Nephron progenitor cell (in vitro differentiated cells): Measurements from ENCODE around the gene RASGRF1.

Experiments
- DNase-seq: peaks from one replicate; pipeline ENCODE4 v3.0.0; 2021
- H3K27ac Mint-ChIP-seq: 2 replicates; pipeline ENCODE4 v1.8.0; 2021; ENCODE audit warnings: mild to moderate bottlenecking, moderate library complexity, mixed read lengths
- H3K27me3 Mint-ChIP-seq: 2 replicates; pipeline ENCODE4 v1.8.0; 2021; ENCODE audit warnings: mild to moderate bottlenecking, low read depth, mixed read lengths; ENCODE audit not compliant: poor library complexity
- H3K36me3 Mint-ChIP-seq: 2 replicates; pipeline ENCODE4 v1.8.0; 2021; ENCODE audit warnings: low read depth, mixed read lengths
- H3K4me1 Mint-ChIP-seq: 2 replicates; pipeline ENCODE4 v1.8.0; 2021; ENCODE audit warnings: mixed read lengths
- H3K4me3 Mint-ChIP-seq: 2 replicates; pipeline ENCODE4 v1.8.0; 2021; ENCODE audit warnings: mild to moderate bottlenecking, moderate library complexity, mixed read lengths
- H3K9me3 Mint-ChIP-seq: 2 replicates; pipeline ENCODE4 v1.8.0; 2021; ENCODE audit warnings: mild to moderate bottlenecking, moderate library complexity, mixed read lengths
- TF ChIP-seq, protein P1 (sequence below): fragments of 200-600 bp; sonication (generic); IDR thresholded peaks from 2 replicates; pipeline ENCODE4 v1.5.0; 2021; ENCODE audit warnings: antibody characterized with exemption

Gene RASGRF1

DNA sequence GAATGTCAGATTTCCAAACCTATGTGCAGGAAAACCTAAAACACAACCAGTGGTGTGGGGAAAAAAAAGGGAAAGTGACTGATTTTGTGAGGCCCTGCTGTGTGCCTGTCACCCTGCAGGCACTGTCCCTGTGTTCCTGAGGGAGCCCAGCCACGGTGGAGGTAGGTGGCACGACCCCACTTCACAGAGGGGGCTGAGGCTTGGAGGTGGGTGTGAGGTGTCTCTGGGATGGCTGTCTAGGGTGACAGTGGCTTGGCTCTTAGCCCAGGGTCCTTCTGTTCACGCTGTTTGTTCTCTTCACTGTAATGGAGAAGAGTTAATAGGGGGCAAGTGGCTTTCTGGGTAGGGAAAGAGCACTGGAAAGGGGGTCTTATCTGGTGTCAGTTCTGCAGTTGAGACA lies 22.6 kb downstream of the RASGRF1 start:
- no peaks in the 10 kb centered on the region for H3K9me3 Mint-ChIP-seq
- TF ChIP-seq, protein P1, sequence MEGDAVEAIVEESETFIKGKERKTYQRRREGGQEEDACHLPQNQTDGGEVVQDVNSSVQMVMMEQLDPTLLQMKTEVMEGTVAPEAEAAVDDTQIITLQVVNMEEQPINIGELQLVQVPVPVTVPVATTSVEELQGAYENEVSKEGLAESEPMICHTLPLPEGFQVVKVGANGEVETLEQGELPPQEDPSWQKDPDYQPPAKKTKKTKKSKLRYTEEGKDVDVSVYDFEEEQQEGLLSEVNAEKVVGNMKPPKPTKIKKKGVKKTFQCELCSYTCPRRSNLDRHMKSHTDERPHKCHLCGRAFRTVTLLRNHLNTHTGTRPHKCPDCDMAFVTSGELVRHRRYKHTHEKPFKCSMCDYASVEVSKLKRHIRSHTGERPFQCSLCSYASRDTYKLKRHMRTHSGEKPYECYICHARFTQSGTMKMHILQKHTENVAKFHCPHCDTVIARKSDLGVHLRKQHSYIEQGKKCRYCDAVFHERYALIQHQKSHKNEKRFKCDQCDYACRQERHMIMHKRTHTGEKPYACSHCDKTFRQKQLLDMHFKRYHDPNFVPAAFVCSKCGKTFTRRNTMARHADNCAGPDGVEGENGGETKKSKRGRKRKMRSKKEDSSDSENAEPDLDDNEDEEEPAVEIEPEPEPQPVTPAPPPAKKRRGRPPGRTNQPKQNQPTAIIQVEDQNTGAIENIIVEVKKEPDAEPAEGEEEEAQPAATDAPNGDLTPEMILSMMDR: no peak
- H3K27ac Mint-ChIP-seq: peak overlapping the region; percentile 41
- H3K36me3 Mint-ChIP-seq: no peaks in the 10 kb centered on the region
- peaks cover 41% of the 10 kb centered on the region for H3K27me3 Mint-ChIP-seq
- no peak for DNase-seq
- H3K4me3 Mint-ChIP-seq: no peak overlapping the region
- no peaks in the 10 kb centered on the region for H3K4me1 Mint-ChIP-seq

DNA sequence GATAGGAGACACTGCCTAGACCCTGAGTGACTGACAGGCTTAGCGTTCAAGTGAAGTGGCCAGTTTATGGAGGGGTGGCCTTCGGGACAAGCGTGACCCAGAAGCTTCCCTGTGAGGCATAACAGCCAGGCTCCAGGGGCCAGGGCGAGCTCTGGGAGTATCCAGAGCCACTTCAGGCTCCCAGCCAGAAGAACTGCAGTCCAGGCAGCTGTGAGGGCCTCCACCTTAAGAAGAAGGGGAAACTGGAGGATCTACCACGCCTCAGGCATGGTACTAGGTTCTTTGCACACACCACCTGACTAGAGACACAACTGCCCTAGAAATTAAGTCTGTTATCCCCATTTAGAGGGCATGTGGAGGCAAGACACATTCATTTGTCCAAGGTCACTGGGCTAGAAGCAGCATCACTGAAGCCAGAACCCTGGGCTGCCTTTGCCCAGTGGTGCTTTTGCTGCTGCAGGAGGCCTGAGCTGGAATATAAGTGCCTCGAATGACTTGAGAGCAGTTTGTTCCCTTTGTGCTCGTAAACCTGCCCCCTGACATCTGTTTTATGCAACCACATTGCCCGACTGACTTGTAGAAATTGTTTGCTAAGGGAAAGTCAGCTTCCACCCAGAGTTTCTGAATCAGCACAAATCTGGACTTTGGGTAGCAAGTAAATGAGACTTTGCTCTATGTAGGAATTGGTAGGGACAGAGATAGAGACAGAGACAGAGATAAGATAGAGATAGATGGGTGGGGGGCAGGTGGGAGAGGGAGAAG lies 23.3 kb downstream of the RASGRF1 start:
- TF ChIP-seq, protein P1: no peak
- H3K27ac Mint-ChIP-seq: no peak overlapping the region
- no peaks in the 10 kb centered on the region for H3K9me3 Mint-ChIP-seq
- H3K27me3 Mint-ChIP-seq: peaks cover 38% of the 10 kb centered on the region
- no peaks in the 10 kb centered on the region for H3K4me1 Mint-ChIP-seq
- no peak overlapping the region for H3K4me3 Mint-ChIP-seq
- DNase-seq: no peak
- no peaks in the 10 kb centered on the region for H3K36me3 Mint-ChIP-seq

DNA sequence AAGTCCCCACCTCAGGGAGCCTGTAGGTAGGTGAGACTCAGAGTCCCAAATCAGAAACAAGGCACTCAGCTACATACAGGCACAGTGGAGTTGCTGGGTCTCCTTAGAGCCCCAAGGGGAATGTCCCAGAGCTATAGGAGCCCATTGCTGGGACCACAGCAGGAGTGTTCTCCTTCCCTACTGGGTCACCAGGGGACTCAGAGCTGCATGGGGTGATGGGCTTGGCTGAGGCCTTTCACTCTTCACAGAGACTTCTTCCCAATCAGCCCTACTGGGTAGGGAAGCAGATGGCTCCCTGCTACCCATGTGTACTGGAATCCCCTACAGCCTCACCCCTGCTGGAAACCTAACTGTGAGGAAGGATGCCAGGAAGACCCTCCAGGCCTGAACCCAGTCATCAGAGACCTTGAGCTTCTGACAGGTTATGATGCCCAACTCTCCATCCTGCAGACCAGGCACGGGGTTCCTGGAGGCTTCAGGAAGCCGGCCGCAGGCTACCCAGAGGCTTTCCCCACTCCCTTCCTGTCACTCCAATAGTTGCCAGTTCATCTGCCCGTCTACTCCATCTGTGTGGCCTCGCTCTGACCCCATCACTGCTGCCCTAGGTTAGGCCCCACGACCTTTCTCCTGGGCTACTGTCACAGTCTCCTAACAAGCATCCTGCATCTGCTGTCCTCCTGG lies 24.0 kb downstream of the RASGRF1 start:
- Mint-ChIP-seq H3K9me3 (no peaks in the 10 kb centered on the region), H3K4me3 (no peak overlapping the region), H3K27me3 (peaks cover 41% of the 10 kb centered on the region), H3K36me3 (no peaks in the 10 kb centered on the region), H3K4me1 (no peaks in the 10 kb centered on the region), H3K27ac (no peak overlapping the region)
- no peak for DNase-seq
- TF ChIP-seq, protein P1: no peak

DNA sequence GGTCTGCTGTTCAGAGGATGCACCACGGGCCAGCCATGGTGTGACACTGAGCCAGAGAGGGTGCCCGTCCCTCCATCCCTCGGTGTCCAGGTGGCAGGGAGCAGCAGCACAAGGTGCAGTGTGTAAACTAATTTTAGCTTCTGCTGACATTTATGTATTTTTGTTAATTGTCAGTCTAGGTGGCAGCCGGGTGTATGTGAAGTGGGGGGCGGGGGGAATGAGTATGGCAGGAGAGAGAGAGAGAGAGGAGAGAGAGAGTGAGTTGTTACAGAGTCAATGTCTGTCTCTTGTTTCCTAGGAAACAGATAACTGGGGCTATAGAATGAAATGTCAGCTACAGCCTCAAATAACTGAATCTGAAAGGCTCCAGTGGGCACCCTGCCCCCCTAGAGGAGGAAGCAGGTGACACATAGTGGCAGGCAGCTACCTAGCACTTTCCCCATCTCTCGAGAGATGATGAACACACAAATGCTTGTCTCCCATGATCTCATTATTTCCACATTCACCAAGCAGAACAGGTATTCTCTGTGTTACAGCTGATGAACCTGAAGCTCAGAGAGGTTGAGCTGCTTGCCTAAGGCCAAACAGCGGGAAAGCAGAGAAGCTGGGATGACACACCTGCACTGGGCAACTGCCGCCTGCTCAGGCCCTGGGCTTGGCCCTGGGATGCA lies 24.7 kb downstream of the RASGRF1 start:
- TF ChIP-seq, protein P1: no peak
- no peaks in the 10 kb centered on the region for H3K4me1 Mint-ChIP-seq
- H3K27ac Mint-ChIP-seq: no peak overlapping the region
- no peaks in the 10 kb centered on the region for H3K9me3 Mint-ChIP-seq
- no peak overlapping the region for H3K4me3 Mint-ChIP-seq
- no peaks in the 10 kb centered on the region for H3K36me3 Mint-ChIP-seq
- H3K27me3 Mint-ChIP-seq: peaks cover 41% of the 10 kb centered on the region
- no peak for DNase-seq

DNA sequence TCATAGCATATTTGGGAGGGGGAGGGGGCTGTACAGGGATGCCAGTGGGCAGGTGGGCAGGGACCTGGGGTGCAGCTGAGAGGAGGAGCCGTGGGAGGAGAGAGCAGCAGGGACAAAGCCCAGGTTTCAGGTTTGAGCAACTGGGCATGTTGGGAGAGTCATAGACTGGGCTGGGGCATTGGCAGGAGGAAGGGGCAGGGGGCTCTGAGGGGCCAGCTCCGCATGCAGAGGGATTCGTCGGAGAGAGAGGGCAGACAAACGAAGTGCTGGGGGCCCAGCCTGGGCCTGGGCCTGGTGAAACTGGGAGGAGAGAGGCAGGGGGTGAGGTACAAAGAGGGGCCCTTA lies 25.2 kb downstream of the RASGRF1 start:
- Mint-ChIP-seq H3K9me3 (no peaks in the 10 kb centered on the region), H3K27me3 (peaks cover 43% of the 10 kb centered on the region), H3K27ac (no peak overlapping the region), H3K4me3 (no peak overlapping the region), H3K36me3 (no peaks in the 10 kb centered on the region), H3K4me1 (no peaks in the 10 kb centered on the region)
- no peak for DNase-seq
- TF ChIP-seq, protein P1: no peak
